Measurements from ENCODE around the gene PGLYRP1.

The PGLYRP1 gene

GRCh38 chr19:46049597-46049996 lies 26.7 kb upstream of the PGLYRP1 start:
- Mint-ChIP-seq H3K9me3 (peaks cover 50% of the 10 kb centered on the region), H3K4me1 (no peaks in the 10 kb centered on the region), H3K4me3 (no peak overlapping the region), H3K27ac (no peak overlapping the region), H3K27me3 (ENCODE audit: low read depth) (peaks cover 32% of the 10 kb centered on the region), H3K36me3 (ENCODE audit: low read depth) (no peaks in the 10 kb centered on the region)
- no peak for TF ChIP-seq CTCF (IDR thresholded peaks at IDR 0.05; ENCODE audit: unreplicated experiment in 3 of 3)

DNA sequence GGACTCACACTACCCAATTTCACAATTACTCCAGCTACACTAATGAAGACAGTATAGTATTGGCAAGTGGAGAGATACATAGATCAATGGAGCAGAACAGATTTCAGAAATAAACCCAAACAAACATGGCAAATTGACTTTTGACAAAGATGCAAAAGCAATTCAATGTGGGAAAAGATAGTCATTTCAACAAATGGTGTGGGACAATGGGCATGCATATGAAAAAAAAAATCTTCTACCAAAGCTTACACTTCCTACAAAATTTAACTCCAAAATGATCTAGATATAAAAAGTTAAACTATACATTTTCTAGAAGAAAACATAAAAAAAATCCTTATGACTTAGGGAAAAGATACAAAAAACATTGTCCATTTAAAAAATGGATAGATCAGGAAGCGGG lies 20.7 kb upstream of the PGLYRP1 start:
- Mint-ChIP-seq H3K4me1 (peaks cover 20% of the 10 kb centered on the region), H3K27me3 (ENCODE audit: low read depth) (peaks cover 4% of the 10 kb centered on the region), H3K36me3 (ENCODE audit: low read depth) (peaks cover 9% of the 10 kb centered on the region), H3K27ac (no peak overlapping the region), H3K4me3 (no peak overlapping the region), H3K9me3 (peaks cover 51% of the 10 kb centered on the region)
- TF ChIP-seq CTCF (IDR thresholded peaks at IDR 0.05; ENCODE audit: unreplicated experiment in 3 of 3): no peak

- peaks cover 9% of the 10 kb centered on the region for H3K36me3 Mint-ChIP-seq (ENCODE audit: low read depth)
- H3K4me1 Mint-ChIP-seq: peaks cover 20% of the 10 kb centered on the region
- no peak overlapping the region for H3K4me3 Mint-ChIP-seq
- peaks cover 40% of the 10 kb centered on the region for H3K9me3 Mint-ChIP-seq
- TF ChIP-seq CTCF (IDR thresholded peaks at IDR 0.05; ENCODE audit: unreplicated experiment in 3 of 3): no peak
- no peak overlapping the region for H3K27ac Mint-ChIP-seq
- peaks cover 4% of the 10 kb centered on the region for H3K27me3 Mint-ChIP-seq (ENCODE audit: low read depth)
These were observed 19.5 kb upstream of the PGLYRP1 start for GRCh38 chr19:46042252-46042883.

GRCh38 chr19:46040952-46041500 lies 18.2 kb upstream of the PGLYRP1 start, which contains the start of gene IGFL4:
TSS of gene IGFL4 (minus strand) at chr19:46041002. CDS start at chr19:46040962, 40 bp downstream.
- peak within 1 kb of the TSS in 2 of 3 experiments; percentile 4 to 37 for H3K27ac Mint-ChIP-seq
- H3K27me3 Mint-ChIP-seq (ENCODE audit: low read depth): peaks cover 4% of the 10 kb centered on the region
- peaks cover 13% of the 10 kb centered on the region for H3K36me3 Mint-ChIP-seq (ENCODE audit: low read depth)
- peaks cover 34% of the 10 kb centered on the region for H3K9me3 Mint-ChIP-seq
- peaks cover 29% of the 10 kb centered on the region for H3K4me1 Mint-ChIP-seq
- no peak for TF ChIP-seq CTCF (IDR thresholded peaks at IDR 0.05; ENCODE audit: unreplicated experiment in 3 of 3)
- H3K4me3 Mint-ChIP-seq: no peak within 1 kb of the TSS

GRCh38 chr19:46040125-46040524 lies 17.3 kb upstream of the PGLYRP1 start:
- H3K27me3 Mint-ChIP-seq (ENCODE audit: low read depth): no peaks in the 10 kb centered on the region
- H3K4me3 Mint-ChIP-seq: no peak overlapping the region
- no peak for TF ChIP-seq CTCF (IDR thresholded peaks at IDR 0.05; ENCODE audit: unreplicated experiment in 3 of 3)
- peaks cover 34% of the 10 kb centered on the region for H3K4me1 Mint-ChIP-seq
- no peak overlapping the region for H3K27ac Mint-ChIP-seq
- H3K9me3 Mint-ChIP-seq: peaks cover 28% of the 10 kb centered on the region
- H3K36me3 Mint-ChIP-seq (ENCODE audit: low read depth): peaks cover 13% of the 10 kb centered on the region

DNA sequence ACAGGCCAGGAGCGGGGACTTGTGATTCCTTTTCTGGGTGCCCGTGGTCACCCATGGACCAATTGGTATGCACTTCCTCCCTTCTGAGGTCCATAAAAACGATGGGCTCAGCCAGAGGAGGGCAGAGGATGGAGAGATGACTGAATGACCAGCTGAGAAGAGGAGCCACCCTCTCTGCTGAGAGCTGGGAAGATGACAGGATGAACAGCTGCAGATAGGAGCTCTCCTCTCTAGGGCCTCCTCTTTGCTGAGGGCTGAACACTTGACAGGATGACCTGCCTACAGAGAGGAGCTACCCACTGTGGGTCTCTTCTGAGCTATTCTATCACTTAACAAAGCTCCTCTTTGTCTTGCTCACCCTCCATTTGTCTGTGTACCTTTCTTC lies 13.9 kb upstream of the PGLYRP1 start:
- peaks cover 9% of the 10 kb centered on the region for H3K9me3 Mint-ChIP-seq
- no peaks in the 10 kb centered on the region for H3K27me3 Mint-ChIP-seq (ENCODE audit: low read depth)
- peaks cover 42% of the 10 kb centered on the region for H3K4me1 Mint-ChIP-seq
- peaks cover 4% of the 10 kb centered on the region for H3K36me3 Mint-ChIP-seq (ENCODE audit: low read depth)
- no peak overlapping the region for H3K4me3 Mint-ChIP-seq
- peak overlapping the region; percentile 17 to 53 (median 18) for H3K27ac Mint-ChIP-seq
- TF ChIP-seq CTCF (IDR thresholded peaks at IDR 0.05; ENCODE audit: unreplicated experiment in 3 of 3): no peak
